K562 (cell line): Measurements from ENCODE around the gene C2CD2L. TPM values are rescaled to one million over a fixed set of nuclear protein-coding genes. Genes with fewer than 3 reads are reported as not detected.
A peak's percentile ranks its signal among the peaks of the same experiment; 100 is the strongest.

Experiments used
- CTBP1 ChIP-seq: fragments of 450-650 bp; IDR thresholded peaks from 2 replicates; pipeline ENCODE4 v1.6.1; 2016; ENCODE audit warnings: borderline replicate concordance
- CXXC5 ChIP-seq: fragments of 250-450 bp; sonication (Bioruptor Pico); IDR thresholded peaks from 2 replicates; pipeline ENCODE4 v1.8.0; 2022; ENCODE audit warnings: inconsistent platforms, mild to moderate bottlenecking, moderate library complexity
- EP400 ChIP-seq: fragments of 450-650 bp; IDR thresholded peaks from 2 replicates; pipeline ENCODE4 v1.6.1; 2017; ENCODE audit warnings: antibody characterized with exemption, mild to moderate bottlenecking, moderate library complexity
- ID3 ChIP-seq, 2 experiments: fragments of 250-450 bp in 1 of 2; fragments of 450-650 bp in 1 of 2; sonication (Bioruptor Pico) in 1 of 2; IDR thresholded peaks; 2 replicates each; pipeline versions ENCODE4 v1.6.1 to v1.8.0; 2016 to 2021; ENCODE audit warnings: mild to moderate bottlenecking in 2 of 2, moderate library complexity in 2 of 2, missing compliant biosample characterization in 1 of 2, missing genetic modification characterization in 1 of 2
- MNT ChIP-seq, 2 experiments: fragments of 450-650 bp; conservative IDR thresholded peaks; 2 replicates each; pipeline ENCODE4 v1.6.1; 2017; ENCODE audit warnings: mild to moderate bottlenecking in 2 of 2, moderate library complexity in 2 of 2
- MYC ChIP-seq, 2 experiments: fragments of 250-450 bp in 1 of 2; sonication (Bioruptor Pico) in 1 of 2; IDR thresholded peaks; 2 replicates each; pipeline versions ENCODE4 v1.5.1 to v1.6.1; 2012 to 2021; ENCODE audit warnings: low read depth in 2 of 2, borderline replicate concordance in 1 of 2, improper control_type of control experiment in 1 of 2, low read length in 1 of 2, mild to moderate bottlenecking in 1 of 2, moderate library complexity in 1 of 2
- POLR2H ChIP-seq: IDR thresholded peaks from 2 replicates; pipeline ENCODE4 v1.6.1; 2016; ENCODE audit warnings: missing genetic modification characterization, low read depth, mild to moderate bottlenecking, control low read depth, missing compliant biosample characterization, moderate library complexity
- RCOR1 ChIP-seq, 2 experiments: IDR thresholded peaks; 2 replicates each; pipeline ENCODE4 v1.6.1; 2012; ENCODE audit warnings: low read depth in 2 of 2, low read length in 2 of 2, borderline replicate concordance in 1 of 2, improper control_type of control experiment in 1 of 2
- SAFB ChIP-seq: fragments of 200-400 bp; formaldehyde crosslinking; IDR thresholded peaks from 2 replicates; pipeline ENCODE4 v1.6.1; 2017; ENCODE audit warnings: low read depth, low read length, borderline replicate concordance
- YY1 ChIP-seq, 3 experiments: IDR thresholded peaks; 2 replicates each; pipeline ENCODE4 v1.6.1; 2011; ENCODE audit warnings: low read length in 2 of 3, mild to moderate bottlenecking in 2 of 3, moderate library complexity in 2 of 3, borderline replicate concordance in 1 of 3, control low read depth in 1 of 3, low read depth in 1 of 3; ENCODE audit not compliant: insufficient read depth in 3 of 3, insufficient replicate concordance in 2 of 3, control insufficient read depth in 1 of 3, insufficient read length in 1 of 3; ENCODE audit errors: extremely low read depth in 1 of 3
- ZKSCAN1 ChIP-seq: fragments of 150-350 bp; IDR thresholded peaks from 2 replicates; pipeline ENCODE4 v1.6.1; 2016; ENCODE audit warnings: low read depth, low read length
- ZNF318 ChIP-seq, 2 experiments: fragments of 450-650 bp; IDR thresholded peaks; 2 replicates each; pipeline ENCODE4 v1.6.1; 2016; ENCODE audit warnings: mild to moderate bottlenecking in 2 of 2, borderline replicate concordance in 1 of 2, low read depth in 1 of 2, moderate library complexity in 1 of 2
- ZNF324 ChIP-seq: fragments of 250-450 bp; sonication (Bioruptor Pico); IDR thresholded peaks from 2 replicates; pipeline ENCODE4 v1.4.0; 2020; ENCODE audit warnings: mild to moderate bottlenecking
- polyA plus RNA-seq, 8 experiments: library from polyadenylated mRNA; depleted of rRNA in 4 of 8; stranded (reverse) in 5 of 8; unstranded in 3 of 8; fragments of >200 nt; fragmentation: Nextera tagmentation in 2 of 8; fragmentation: Illumina TruSeq in 1 of 8; extraction: Ambion mirVana in 2 of 8; extraction: Trizol in 1 of 8; gene quantifications; 2 replicates each; pipeline versions ENCODE4 v1.2.1 to v1.2.3, GENCODE V29; 2011 to 2014; ENCODE audit warnings: inconsistent platforms in 1 of 8, missing spikeins in 1 of 8
- total RNA-seq, 7 experiments: library from RNA; depleted of rRNA in 6 of 7; stranded (reverse); fragments of >200 nt in 6 of 7; fragmentation: Illumina TruSeq in 2 of 7; extraction: Trizol in 2 of 7; gene quantifications; 2 replicates each; pipeline versions ENCODE4 v1.2.1 to v1.2.3, GENCODE V29; 2011 to 2021; ENCODE audit warnings: low replicate concordance in 1 of 7

C2CD2L gene
- total and polyA plus RNA-seq, 9 of the 15 experiments (the other 6 are each of a cell fraction or from before 2014, with no cell fraction given): 0.66 to 41.2 (median 14.8) TPM

- TF ChIP-seq ZNF318 (IDR thresholded peaks at IDR 0.05; ENCODE audit: borderline replicate concordance in 1 of 2, low read depth in 1 of 2): no peak
- peak; percentile 51; the same call in 1 of the 2 replicates for TF ChIP-seq ZKSCAN1
- TF ChIP-seq POLR2H (tag): peak; percentile 64; the same call in 1 of the 2 replicates
- no peak for TF ChIP-seq ZNF324 (CRISPR knock-in tag)
- peak in 1 of 2 experiments; percentile 9; a peak in 1 of 4 replicates for TF ChIP-seq RCOR1 (IDR thresholded peaks at IDR 0.05; ENCODE audit: borderline replicate concordance in 1 of 2, low read depth in 2 of 2, low read length in 2 of 2)
- peak; percentile 90 for TF ChIP-seq MYC (IDR thresholded peaks at IDR 0.05; ENCODE audit: low read depth, low read length)
- TF ChIP-seq MYC (CRISPR knock-in tag; IDR thresholded peaks at IDR 0.05; ENCODE audit: borderline replicate concordance, low read depth): 0 out of 2 replicates have a peak, but pooled peaks have one; percentile 57
- TF ChIP-seq CXXC5 (CRISPR knock-in tag): peak; percentile 95
- peak; percentile 59; the same call in 1 of the 2 replicates for TF ChIP-seq SAFB
- peak; percentile 15 for TF ChIP-seq CTBP1
- TF ChIP-seq ID3 (CRISPR knock-in tag; IDR thresholded peaks at IDR 0.05): no peak
- TF ChIP-seq ID3 (tag; IDR thresholded peaks at IDR 0.05): no peak
- no peak for TF ChIP-seq YY1 (IDR thresholded peaks at IDR 0.05; ENCODE audit: borderline replicate concordance in 1 of 3, control insufficient read depth in 1 of 3, extremely low read depth in 1 of 3, insufficient read depth in 3 of 3, insufficient read length in 1 of 3, insufficient replicate concordance in 2 of 3, low read depth in 1 of 3, low read length in 2 of 3)
- TF ChIP-seq EP400: peak; percentile 81
- TF ChIP-seq MNT (conservative IDR thresholded peaks at IDR 0.05): peak; percentile 98 to 99
Measured at GRCh38 chr11:119121008-119121810, 14.1 kb downstream of the C2CD2L start, which contains the start of gene HINFP (continued).
